ENCODE results near the gene TM6SF1. TPM values are rescaled to one million over a fixed set of nuclear protein-coding genes. Genes with fewer than 3 reads are reported as not detected.
"Not testable (repeated sequence)": the region's sequence is repeated elsewhere in the genome, so short reads cannot be mapped to it uniquely, and the experiment has no call there.

TM6SF1 gene
- polyA plus RNA-seq (ENCODE audit: insufficient read length in 3 of 3), result 1 to 10 TPM; 1.7 to 2.0 (median 1.8) TPM

GRCh38 chr15:83106994-83107840 lies at the start of gene TM6SF1:
Gene TM6SF1, plus strand, starts transcription at chr15:83107645. Its CDS starts 36 bp downstream, at chr15:83107681.
- DNase-seq (ENCODE audit: low read depth in 3 of 3, low spot score in 2 of 3), result no peak

GRCh38 chr15:83057696-83058376 lies 49.6 kb upstream of the TM6SF1 start:
- DNase-seq (ENCODE audit: low read depth in 3 of 3, low spot score in 2 of 3), result no peak

GRCh38 chr15:83061680-83062079 lies 45.8 kb upstream of the TM6SF1 start:
- no peak for DNase-seq (ENCODE audit: low read depth in 3 of 3, low spot score in 2 of 3)

GRCh38 chr15:83062768-83063180 lies 44.7 kb upstream of the TM6SF1 start:
- DNase-seq (ENCODE audit: low read depth in 3 of 3, low spot score in 2 of 3), result no peak

GRCh38 chr15:83063551-83063950 lies 43.9 kb upstream of the TM6SF1 start:
- DNase-seq (ENCODE audit: low read depth in 3 of 3, low spot score in 2 of 3), result no peak

GRCh38 chr15:83064859-83065258 lies 42.6 kb upstream of the TM6SF1 start:
- no peak for DNase-seq (ENCODE audit: low read depth in 3 of 3, low spot score in 2 of 3)

- DNase-seq (ENCODE audit: low read depth in 3 of 3, low spot score in 2 of 3), result no peak
These were observed 42.0 kb upstream of the TM6SF1 start for GRCh38 chr15:83065431-83065830.

- peak in 1 of 3 donors; percentile 12 for DNase-seq (ENCODE audit: low read depth in 3 of 3, low spot score in 2 of 3)
These were observed 41.3 kb upstream of the TM6SF1 start for GRCh38 chr15:83066034-83066733.

GRCh38 chr15:83066734-83067637 lies 40.5 kb upstream of the TM6SF1 start, which contains the start of gene BTBD1:
Gene BTBD1, minus strand, starts transcription at chr15:83067252. Its CDS starts 101 bp downstream, at chr15:83067151.
- peak; percentile 64 to 81 (median 81) for DNase-seq (ENCODE audit: low read depth in 3 of 3, low spot score in 2 of 3)

- DNase-seq (ENCODE audit: low read depth in 3 of 3, low spot score in 2 of 3), result no peak
These were observed 39.8 kb upstream of the TM6SF1 start for GRCh38 chr15:83067638-83067962.

GRCh38 chr15:83068054-83068453 lies 39.4 kb upstream of the TM6SF1 start:
- no peak for DNase-seq (ENCODE audit: low read depth in 3 of 3, low spot score in 2 of 3)

GRCh38 chr15:83069211-83069642 lies 38.2 kb upstream of the TM6SF1 start:
- not testable (repeated sequence) for DNase-seq (ENCODE audit: low read depth in 3 of 3, low spot score in 2 of 3)

- DNase-seq (ENCODE audit: low read depth in 3 of 3, low spot score in 2 of 3), result no peak
These were observed 29.8 kb upstream of the TM6SF1 start for GRCh38 chr15:83077491-83078230.

- no peak for DNase-seq (ENCODE audit: low read depth in 3 of 3, low spot score in 2 of 3)
These were observed 28.7 kb upstream of the TM6SF1 start for GRCh38 chr15:83078712-83079111.

- no peak for DNase-seq (ENCODE audit: low read depth in 3 of 3, low spot score in 2 of 3)
These were observed 26.0 kb upstream of the TM6SF1 start for GRCh38 chr15:83081256-83082014.

GRCh38 chr15:83082730-83083386 lies 24.6 kb upstream of the TM6SF1 start:
- DNase-seq (ENCODE audit: low read depth in 3 of 3, low spot score in 2 of 3), result no peak

GRCh38 chr15:83085461-83085860 lies 22.0 kb upstream of the TM6SF1 start:
- DNase-seq (ENCODE audit: low read depth in 3 of 3, low spot score in 2 of 3), result not testable (repeated sequence)

- DNase-seq (ENCODE audit: low read depth in 3 of 3, low spot score in 2 of 3), result not testable (repeated sequence)
These were observed 21.4 kb upstream of the TM6SF1 start for GRCh38 chr15:83085864-83086552.

All from right renal cortex interstitium (tissue), 3 donors.